Fibroblast of lung (primary cell): ENCODE measurements around the gene HUS1B.

Source experiments
- EZH2 ChIP-seq: IDR thresholded peaks from 2 replicates; pipeline ENCODE4 v1.5.1; 2012; ENCODE audit warnings: low read length, control low read depth, mild to moderate bottlenecking; ENCODE audit errors: missing control alignments
- TF ChIP-seq, protein P1 (sequence below), 2 donors: IDR thresholded peaks in 1 of 2; conservative IDR thresholded peaks in 1 of 2; 1 replicate in 1 of 2; 2 replicates in 1 of 2; pipeline ENCODE4 v1.5.1; 2011 to 2012; ENCODE audit warnings: low read length in 2 of 2, control low read depth in 1 of 2, inconsistent platforms in 1 of 2, low read depth in 1 of 2, mild to moderate bottlenecking in 1 of 2

DNA sequence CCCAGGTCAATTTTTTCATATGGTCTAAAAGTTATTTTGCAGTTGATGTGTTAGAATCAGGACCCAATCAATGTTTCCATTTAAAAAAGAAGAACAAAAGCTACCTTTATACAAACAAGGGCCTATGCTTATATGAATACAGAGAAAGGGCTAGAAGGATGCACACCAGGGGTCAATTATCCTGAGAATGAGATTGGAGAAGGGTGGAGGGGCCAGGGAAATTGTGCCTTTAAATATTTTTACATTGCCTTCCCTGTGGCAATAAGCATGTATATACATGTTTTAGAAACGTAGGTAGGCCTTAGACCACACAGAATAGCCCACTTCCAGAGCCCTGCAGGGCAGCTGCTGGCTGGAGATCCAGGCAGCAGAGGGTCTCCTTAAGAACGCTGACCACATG is 23.4 kb upstream of the HUS1B start:
- TF ChIP-seq EZH2, result no peak
- TF ChIP-seq, protein P1, sequence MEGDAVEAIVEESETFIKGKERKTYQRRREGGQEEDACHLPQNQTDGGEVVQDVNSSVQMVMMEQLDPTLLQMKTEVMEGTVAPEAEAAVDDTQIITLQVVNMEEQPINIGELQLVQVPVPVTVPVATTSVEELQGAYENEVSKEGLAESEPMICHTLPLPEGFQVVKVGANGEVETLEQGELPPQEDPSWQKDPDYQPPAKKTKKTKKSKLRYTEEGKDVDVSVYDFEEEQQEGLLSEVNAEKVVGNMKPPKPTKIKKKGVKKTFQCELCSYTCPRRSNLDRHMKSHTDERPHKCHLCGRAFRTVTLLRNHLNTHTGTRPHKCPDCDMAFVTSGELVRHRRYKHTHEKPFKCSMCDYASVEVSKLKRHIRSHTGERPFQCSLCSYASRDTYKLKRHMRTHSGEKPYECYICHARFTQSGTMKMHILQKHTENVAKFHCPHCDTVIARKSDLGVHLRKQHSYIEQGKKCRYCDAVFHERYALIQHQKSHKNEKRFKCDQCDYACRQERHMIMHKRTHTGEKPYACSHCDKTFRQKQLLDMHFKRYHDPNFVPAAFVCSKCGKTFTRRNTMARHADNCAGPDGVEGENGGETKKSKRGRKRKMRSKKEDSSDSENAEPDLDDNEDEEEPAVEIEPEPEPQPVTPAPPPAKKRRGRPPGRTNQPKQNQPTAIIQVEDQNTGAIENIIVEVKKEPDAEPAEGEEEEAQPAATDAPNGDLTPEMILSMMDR (conservative IDR thresholded peaks at IDR 0.05 in 1 of 2, IDR thresholded peaks at IDR 0.05 in 1 of 2; ENCODE audit: low read depth in 1 of 2, low read length in 2 of 2), result no peak
